ENCODE data around the gene CRAMP1. TPM values are rescaled to one million over a fixed set of nuclear protein-coding genes. Genes with fewer than 3 reads are reported as not detected.
"Not testable (repeated sequence)": the region's sequence is repeated elsewhere in the genome, so short reads cannot be mapped to it uniquely, and the experiment has no call there.

CRAMP1 gene
- total RNA-seq, 2 donors from 2014 or later = 29.2 to 40.0 TPM

DNA sequence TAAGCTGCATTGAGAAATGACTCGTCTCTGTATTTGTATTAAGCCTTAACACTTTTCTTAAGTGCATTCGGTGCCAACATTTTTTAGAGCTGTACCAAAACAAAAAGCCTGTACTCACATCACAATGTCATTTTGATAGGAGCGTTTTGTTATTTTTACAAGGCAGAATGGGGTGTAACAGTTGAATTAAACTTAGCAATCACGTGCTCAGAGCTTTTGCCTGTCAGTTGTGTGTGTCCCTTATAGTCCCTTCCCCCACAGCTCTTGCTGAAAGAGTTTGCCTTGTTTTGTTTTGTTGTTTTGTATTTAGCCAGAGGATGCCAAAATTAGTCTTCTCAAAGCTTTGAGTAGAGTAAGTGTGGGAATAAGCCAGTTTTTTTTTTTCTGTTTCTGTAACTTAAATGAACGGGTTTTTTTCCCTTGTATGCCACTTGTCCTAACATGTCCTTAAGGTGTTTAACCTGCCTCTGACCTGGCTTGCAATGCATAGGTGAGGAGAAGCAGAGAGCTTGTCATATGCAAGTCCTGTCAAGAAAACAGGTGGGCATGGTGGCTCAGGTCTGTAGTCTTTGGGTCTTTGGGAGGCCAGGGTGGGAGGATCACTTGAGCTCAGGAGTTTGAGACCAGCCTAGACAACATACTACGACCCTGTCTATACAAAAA, 89.2 kb downstream of the CRAMP1 start:
- TF ChIP-seq CTCF (conservative IDR thresholded peaks at IDR 0.05) = no peak
- H3K27ac ChIP-seq (ENCODE audit: low read depth, low read length) = no peak overlapping the region
- peaks cover 73% of the 10 kb centered on the region for H3K36me3 ChIP-seq (ENCODE audit: control insufficient read depth, insufficient read depth, low read length)
- no peaks in the 10 kb centered on the region for H3K9me3 Mint-ChIP-seq
- H3K27me3 Mint-ChIP-seq (ENCODE audit: insufficient read depth) = no peaks in the 10 kb centered on the region
- H3K27ac Mint-ChIP-seq = peak overlapping the region; percentile 53
- peaks cover 69% of the 10 kb centered on the region for H3K36me3 Mint-ChIP-seq (ENCODE audit: low read depth)
- H3K9ac ChIP-seq (ENCODE audit: extremely low read depth, low read length, poor library complexity, severe bottlenecking) = no peak overlapping the region
- H3K4me3 ChIP-seq (ENCODE audit: low read length) = no peak overlapping the region
- no peak for DNase-seq
- H3K4me1 Mint-ChIP-seq = no peaks in the 10 kb centered on the region
- no peaks in the 10 kb centered on the region for H3K9me3 ChIP-seq (ENCODE audit: control insufficient read depth, low read length)
- H3K27me3 ChIP-seq (ENCODE audit: control insufficient read depth, insufficient read depth, low read length, poor library complexity, severe bottlenecking) = no peaks in the 10 kb centered on the region
- no peaks in the 10 kb centered on the region for H3K4me1 ChIP-seq (ENCODE audit: control insufficient read depth, insufficient read depth, low read length)
- no peak overlapping the region for H3K4me3 Mint-ChIP-seq
- WGBS, 2 experiments (ENCODE audit: insufficient coverage in 1 of 2, insufficient read length in 1 of 2) = 93 to 98% methylated on average over 5 of the region's 6 CpGs

DNA sequence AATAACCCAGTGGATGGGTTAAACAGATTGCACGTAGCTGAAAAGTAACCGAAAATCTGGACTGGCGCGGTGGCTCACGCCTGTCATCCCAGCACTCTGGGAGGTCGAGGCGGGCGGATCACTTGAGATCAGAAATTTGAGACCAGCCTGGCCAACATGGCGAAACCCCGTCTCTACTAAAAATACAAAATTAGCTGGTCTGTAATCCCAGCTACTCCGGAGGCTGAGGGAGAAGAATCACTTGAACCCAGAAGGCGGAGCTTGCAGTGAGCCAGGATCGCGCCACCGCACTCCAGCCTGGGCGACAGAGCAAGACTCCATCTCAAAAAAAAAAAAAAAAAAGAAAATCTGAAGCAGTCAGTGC, 93.1 kb downstream of the CRAMP1 start:
- H3K4me1 Mint-ChIP-seq; H3K9me3 Mint-ChIP-seq; H3K27me3 ChIP-seq (ENCODE audit: control insufficient read depth, insufficient read depth, low read length, poor library complexity, severe bottlenecking); H3K27me3 Mint-ChIP-seq (ENCODE audit: insufficient read depth); H3K9me3 ChIP-seq (ENCODE audit: control insufficient read depth, low read length); H3K4me1 ChIP-seq (ENCODE audit: control insufficient read depth, insufficient read depth, low read length): not testable (repeated sequence)
- peaks cover 31% of the 10 kb centered on the region for H3K36me3 Mint-ChIP-seq (ENCODE audit: low read depth)
- peak overlapping the region; percentile 96 for H3K27ac Mint-ChIP-seq
- Histone ChIP-seq H3K36me3 (ENCODE audit: control insufficient read depth, insufficient read depth, low read length) (peaks cover 39% of the 10 kb centered on the region), H3K27ac (ENCODE audit: low read depth, low read length) (peak overlapping the region; percentile 86), H3K4me3 (ENCODE audit: low read length) (peak overlapping the region; percentile 89), H3K9ac (ENCODE audit: extremely low read depth, low read length, poor library complexity, severe bottlenecking) (peak overlapping the region; percentile 88)
- WGBS, 2 experiments (ENCODE audit: insufficient coverage in 1 of 2, insufficient read length in 1 of 2) = 1 to 2% methylated on average over 9 to 16 of the region's 16 CpGs
- peak overlapping the region; percentile 86 for H3K4me3 Mint-ChIP-seq
- DNase-seq = peak; percentile 67

GRCh38 chr16:1705688-1706385, 93.7 kb downstream of the CRAMP1 start, which contains the start of gene MAPK8IP3:
Gene MAPK8IP3 (plus strand): TSS chr16:1706195. CDS start chr16:1706340, 145 bp downstream.
- Mint-ChIP-seq H3K9me3 (no peaks in the 10 kb centered on the region), H3K36me3 (ENCODE audit: low read depth) (peaks cover 27% of the 10 kb centered on the region), H3K27me3 (ENCODE audit: insufficient read depth) (no peaks in the 10 kb centered on the region), H3K4me3 (peak within 1 kb of the TSS; percentile 86), H3K4me1 (peaks cover 10% of the 10 kb centered on the region), H3K27ac (peak within 1 kb of the TSS; percentile 96)
- Histone ChIP-seq H3K9me3 (ENCODE audit: control insufficient read depth, low read length) (no peaks in the 10 kb centered on the region), H3K4me1 (ENCODE audit: control insufficient read depth, insufficient read depth, low read length) (no peaks in the 10 kb centered on the region), H3K9ac (ENCODE audit: extremely low read depth, low read length, poor library complexity, severe bottlenecking) (peak within 1 kb of the TSS; percentile 88), H3K27me3 (ENCODE audit: control insufficient read depth, insufficient read depth, low read length, poor library complexity, severe bottlenecking) (no peaks in the 10 kb centered on the region), H3K27ac (ENCODE audit: low read depth, low read length) (peak within 1 kb of the TSS; percentile 86), H3K4me3 (ENCODE audit: low read length) (peak within 1 kb of the TSS; percentile 89), H3K36me3 (ENCODE audit: control insufficient read depth, insufficient read depth, low read length) (peaks cover 34% of the 10 kb centered on the region)
- WGBS, 2 experiments (ENCODE audit: insufficient coverage in 1 of 2, insufficient read length in 1 of 2) = 0 to 1% methylated on average over 24 to 79 of the region's 79 CpGs
- peak; percentile 98 for DNase-seq
- TF ChIP-seq CTCF (conservative IDR thresholded peaks at IDR 0.05) = peak; percentile 96
